H1 (cell line): ENCODE data around the gene RTN4. TPM values are rescaled to one million over a fixed set of nuclear protein-coding genes. Genes with fewer than 3 reads are reported as not detected.

Experiments used
- CTCF ChIA-PET: fragments of 300-600 bp; sonication (Branson Sonifier 250); formaldehyde crosslinking; loops from one replicate; lab custom pipeline; 2021; ENCODE audit not compliant: partially characterized antibody; lab: Charles Lee
- POLR2A ChIA-PET: fragments of 300-600 bp; sonication (Branson Sonifier 250); formaldehyde crosslinking; loops from one replicate; lab custom pipeline; 2021; ENCODE audit warnings: inconsistent platforms; ENCODE audit not compliant: partially characterized antibody; lab: Charles Lee
- DNase-seq, 2 experiments: peaks; one replicate each; pipeline versions ENCODE4 v3.0.0 to v3.0.0-alpha.2; 2010 to 2022; ENCODE audit warnings: low spot score in 2 of 2, low read depth in 1 of 2, mixed read lengths in 1 of 2
- FAIRE-seq: peaks from 2 replicates; lab custom pipeline; 2011; peaks lifted over from hg19 to GRCh38; lab: Jason Lieb, UNC
- H2AFZ ChIP-seq: 2 replicates; pipeline ENCODE4 v1.8.1; 2012; ENCODE audit warnings: low read length, inconsistent platforms
- H2AK5ac ChIP-seq: 2 replicates; pipeline ENCODE4 v1.6.1; 2013; ENCODE audit warnings: low read depth, low read length
- H2BK120ac ChIP-seq: replicated peaks from 2 replicates; pipeline ENCODE3; 2013; ENCODE audit warnings: low read depth, low read length, inconsistent platforms
- H2BK12ac ChIP-seq: 2 replicates; pipeline ENCODE4 v1.6.1; 2013; ENCODE audit warnings: low read depth, low read length
- H2BK15ac ChIP-seq: 2 replicates; pipeline ENCODE4 v1.6.1; 2013; ENCODE audit warnings: low read length
- H2BK20ac ChIP-seq: 2 replicates; pipeline ENCODE4 v1.6.1; 2013; ENCODE audit warnings: low read length
- H2BK5ac ChIP-seq: 2 replicates; pipeline ENCODE4 v1.6.1; 2013; ENCODE audit warnings: low read depth, low read length
- H3K14ac ChIP-seq: 2 replicates; pipeline ENCODE4 v1.6.1; 2013; ENCODE audit warnings: inconsistent platforms; ENCODE audit not compliant: insufficient read length
- H3K18ac ChIP-seq: 2 replicates; pipeline ENCODE4 v1.6.1; 2013; ENCODE audit warnings: low read length; ENCODE audit errors: extremely low read depth
- H3K23ac ChIP-seq: 2 replicates; pipeline ENCODE4 v1.6.1; 2013; ENCODE audit warnings: inconsistent platforms; ENCODE audit not compliant: insufficient read length
- H3K23me2 ChIP-seq: 2 replicates; pipeline ENCODE4 v1.6.1; 2013; ENCODE audit warnings: low read depth, low read length
- H3K27ac ChIP-seq: 2 replicates; pipeline ENCODE4 v1.6.1; 2011; ENCODE audit warnings: low read depth, low read length, inconsistent platforms
- H3K27me3 ChIP-seq, 4 experiments: replicated peaks in 1 of 4; 1 replicate in 1 of 4; 2 replicates in 3 of 4; pipeline versions ENCODE4 v1.6.1 to v1.8.1; 2011 to 2013; ENCODE audit warnings: low read length in 3 of 4, mild to moderate bottlenecking in 3 of 4, inconsistent platforms in 2 of 4, mixed read lengths in 2 of 4, moderate library complexity in 1 of 4; ENCODE audit not compliant: control insufficient read depth in 3 of 4, insufficient read depth in 3 of 4; ENCODE audit errors: extremely low read depth in 1 of 4
- H3K36me3 ChIP-seq, 4 experiments: 2 replicates each; pipeline versions ENCODE4 v1.6.1 to v1.8.1; 2011 to 2013; ENCODE audit warnings: mild to moderate bottlenecking in 4 of 4, low read length in 3 of 4, moderate library complexity in 2 of 4, control low read depth in 1 of 4, inconsistent platforms in 1 of 4; ENCODE audit not compliant: insufficient read depth in 4 of 4, control insufficient read depth in 2 of 4
- H3K4ac ChIP-seq: replicated peaks from 2 replicates; pipeline ENCODE3; 2013; ENCODE audit warnings: low read length, low read depth, mixed read lengths, inconsistent platforms; ENCODE audit not compliant: insufficient read length
- H3K4me1 ChIP-seq, 4 experiments: replicated peaks in 1 of 4; 1 replicate in 1 of 4; 2 replicates in 3 of 4; pipeline versions ENCODE4 v1.6.1 to v1.8.1; 2011 to 2013; ENCODE audit warnings: low read length in 3 of 4, inconsistent platforms in 2 of 4, mixed read lengths in 1 of 4; ENCODE audit not compliant: insufficient read depth in 4 of 4, control insufficient read depth in 3 of 4
- H3K4me2 ChIP-seq, 2 experiments: 2 replicates each; pipeline versions ENCODE4 v1.6.1 to v1.8.1; 2011 to 2013; ENCODE audit warnings: low read depth in 2 of 2, low read length in 2 of 2, control low read depth in 1 of 2, inconsistent platforms in 1 of 2, mild to moderate bottlenecking in 1 of 2; ENCODE audit not compliant: insufficient read depth in 1 of 2
- H3K4me3 ChIP-seq, 4 experiments: fragments of 200-600, 300-600 bp in 1 of 4; sonication (generic), shearing (Covaris generic), sonication (Bioruptor Twin) in 1 of 4; 2 replicates each; pipeline versions ENCODE4 v1.5.1 to v1.8.1; 2011 to 2016; ENCODE audit warnings: low read length in 4 of 4, low read depth in 3 of 4, control low read depth in 2 of 4, inconsistent platforms in 2 of 4, mild to moderate bottlenecking in 2 of 4, mixed read lengths in 1 of 4, moderate library complexity in 1 of 4; ENCODE audit not compliant: insufficient read depth in 2 of 4; ENCODE audit errors: extremely low read depth in 1 of 4
- H3K56ac ChIP-seq: replicated peaks from 2 replicates; pipeline ENCODE3; 2013; ENCODE audit warnings: low read depth, mild to moderate bottlenecking, mixed read lengths, low read length, inconsistent platforms; ENCODE audit not compliant: insufficient read length
- H3K79me1 ChIP-seq: 2 replicates; pipeline ENCODE4 v1.6.1; 2013; ENCODE audit warnings: low read depth, low read length, control low read depth
- H3K79me2 ChIP-seq, 2 experiments: 2 replicates each; pipeline versions ENCODE4 v1.6.1 to v1.8.1; 2012 to 2013; ENCODE audit warnings: low read length in 2 of 2, mild to moderate bottlenecking in 2 of 2, inconsistent platforms in 1 of 2; ENCODE audit not compliant: insufficient read depth in 2 of 2, control insufficient read depth in 1 of 2
- H3K9ac ChIP-seq, 4 experiments: replicated peaks in 1 of 4; 1 replicate in 1 of 4; 2 replicates in 3 of 4; pipeline versions ENCODE4 v1.6.1 to v1.8.1; 2011 to 2013; ENCODE audit warnings: low read depth in 3 of 4, low read length in 3 of 4, control low read depth in 2 of 4, mild to moderate bottlenecking in 2 of 4, moderate library complexity in 2 of 4, inconsistent platforms in 1 of 4; ENCODE audit errors: extremely low read depth in 1 of 4
- H3K9me3 ChIP-seq, 2 experiments: 2 replicates each; pipeline versions ENCODE4 v1.6.1 to v1.8.1; 2012 to 2013; ENCODE audit warnings: mild to moderate bottlenecking in 2 of 2, moderate library complexity in 2 of 2, control low read depth in 1 of 2, inconsistent platforms in 1 of 2, low read depth in 1 of 2, low read length in 1 of 2, mixed read lengths in 1 of 2; ENCODE audit not compliant: insufficient read depth in 2 of 2
- H4K20me1 ChIP-seq, 2 experiments: replicated peaks in 1 of 2; 2 replicates each; pipeline versions ENCODE3 to v1.8.1; 2011 to 2013; ENCODE audit warnings: inconsistent platforms in 2 of 2, low read length in 2 of 2, mild to moderate bottlenecking in 1 of 2; ENCODE audit not compliant: insufficient read depth in 2 of 2, control insufficient read depth in 1 of 2
- H4K5ac ChIP-seq: 2 replicates; pipeline ENCODE4 v1.6.1; 2013; ENCODE audit warnings: low read length, low read depth, mixed read lengths, inconsistent platforms; ENCODE audit not compliant: insufficient read length
- H4K8ac ChIP-seq: 2 replicates; pipeline ENCODE4 v1.8.0; 2013; ENCODE audit warnings: mild to moderate bottlenecking, moderate library complexity, low read length, inconsistent platforms; ENCODE audit not compliant: insufficient read depth; ENCODE audit errors: extremely low read depth
- H4K91ac ChIP-seq: replicated peaks from 2 replicates; pipeline ENCODE3; 2013; ENCODE audit warnings: low read length, mixed read lengths, inconsistent platforms; ENCODE audit not compliant: insufficient read length
- CBX8 ChIP-seq: fragments of 300-800, 300-1000 bp; sonication (generic); IDR thresholded peaks from 2 replicates; pipeline ENCODE4 v1.7.1; 2016; ENCODE audit warnings: low read depth, low read length, borderline replicate concordance
- EGR1 ChIP-seq: IDR thresholded peaks from 2 replicates; pipeline ENCODE4 v1.6.1; 2011; ENCODE audit warnings: low read depth, low read length, borderline replicate concordance
- EZH2 ChIP-seq: fragments of 200-600 bp; sonication (generic); IDR thresholded peaks from 2 replicates; pipeline ENCODE4 v1.7.1; 2012; ENCODE audit warnings: low read depth, mild to moderate bottlenecking, moderate library complexity, low read length, inconsistent platforms; ENCODE audit not compliant: severe bottlenecking
- FOSL1 ChIP-seq: IDR thresholded peaks from 2 replicates; pipeline ENCODE4 v1.6.1; 2011; ENCODE audit warnings: mild to moderate bottlenecking, low read depth, low read length, moderate library complexity; ENCODE audit not compliant: insufficient read depth
- JUN ChIP-seq: IDR thresholded peaks from 2 replicates; pipeline ENCODE4 v1.6.1; 2011; ENCODE audit warnings: low read depth, mild to moderate bottlenecking, improper control_type of control experiment, low read length
- MAX ChIP-seq: IDR thresholded peaks from 2 replicates; pipeline ENCODE4 v1.6.1; 2012; ENCODE audit warnings: inconsistent platforms
- PHF8 ChIP-seq: fragments of 200-600 bp; sonication (generic); conservative IDR thresholded peaks from 2 replicates; pipeline ENCODE4 v1.7.1; 2012; ENCODE audit warnings: low read depth, mild to moderate bottlenecking, inconsistent platforms, low read length, moderate library complexity
- POLR2AphosphoS5 ChIP-seq: IDR thresholded peaks from 2 replicates; pipeline ENCODE4 v1.6.1; 2011; ENCODE audit warnings: low read depth, low read length
- RFX5 ChIP-seq: IDR thresholded peaks from 2 replicates; pipeline ENCODE4 v1.6.1; 2011; ENCODE audit warnings: low read depth, low read length, improper control_type of control experiment, borderline replicate concordance
- SUZ12 ChIP-seq: fragments of 200-600 bp; sonication (generic); IDR thresholded peaks from 2 replicates; pipeline ENCODE4 v1.6.1; 2012; ENCODE audit warnings: mild to moderate bottlenecking, inconsistent platforms, low read length, moderate library complexity, mixed read lengths
- WGBS, 2 experiments: shearing (Covaris generic) in 1 of 2; methylation state at CpG; one replicate each; pipeline versions ENCODE4 v1.1.6 to v1.1.7; 2013 to 2015; ENCODE audit warnings: low lambda C conversion rate in 2 of 2, mixed read lengths in 2 of 2, inconsistent platforms in 1 of 2, low coverage in 1 of 2, missing lambda C conversion rate in 1 of 2; ENCODE audit not compliant: insufficient replicate concordance in 2 of 2, insufficient coverage in 1 of 2, insufficient read length in 1 of 2; ENCODE audit errors: extremely low coverage in 1 of 2, missing lambda C conversion rate in 1 of 2; 5-methylcytosine and 5-hydroxymethylcytosine counted together
- polyA plus RNA-seq, 7 experiments: library from polyadenylated mRNA; depleted of rRNA in 3 of 7; stranded (reverse) in 5 of 7; unstranded in 2 of 7; fragments of >200 nt in 5 of 7; fragments of 200-250 nt in 2 of 7; gene quantifications; 1 replicate in 5 of 7; 2 replicates in 1 of 7; 4 replicates in 1 of 7; pipeline versions ENCODE4 v1.2.1 to v1.2.3, GENCODE V29; 2011 to 2013; ENCODE audit warnings: missing spikeins in 2 of 7, mixed read lengths in 2 of 7
- total RNA-seq: library from RNA; stranded (reverse); fragmentation: NEBNext Ultra II Directional; extraction: Animal tissue kit (Norgen Biotek cat#: 25700); gene quantifications from 2 replicates; pipeline ENCODE4 v1.2.1, GENCODE V29; 2021

Gene RTN4
- total and polyA plus RNA-seq, 2 of the 8 experiments (the other 6 are each of a cell fraction or from before 2014, with no cell fraction given): 179 to 242 TPM

GRCh38 chr2:55001716-55002115 lies 48.5 kb downstream of the RTN4 start:
- H3K27ac ChIP-seq: no peak overlapping the region
- H2AK5ac ChIP-seq: no peak overlapping the region
- no peak overlapping the region for H3K4ac ChIP-seq
- no peaks in the 10 kb centered on the region for H3K9me3 ChIP-seq
- H2AFZ ChIP-seq: no peak overlapping the region
- no peak overlapping the region for H4K91ac ChIP-seq
- H3K18ac ChIP-seq: no peak overlapping the region
- 58% methylated on average over 2 of the region's 2 CpGs; no CpG with 5 or more reads in 1 of the 2 experiments for WGBS, 2 experiments
- H2BK15ac ChIP-seq: no peak overlapping the region
- no peak overlapping the region for H3K4me2 ChIP-seq
- no peak overlapping the region for H2BK20ac ChIP-seq
- H3K4me1 ChIP-seq: peaks cover 0 to 6% (median 0%) of the 10 kb centered on the region in 4 experiments; a peak in 2 of 7 replicates
- no peaks in the 10 kb centered on the region; the same call in 1 of the 2 replicates for H3K23me2 ChIP-seq
- H4K5ac ChIP-seq: no peak overlapping the region
- H2BK5ac ChIP-seq: no peak overlapping the region
- no peaks in the 10 kb centered on the region for H3K27me3 ChIP-seq
- no peak overlapping the region for H3K14ac ChIP-seq
- peaks cover under 1 to 100% of the 10 kb centered on the region in 2 experiments; a peak in 3 of 4 replicates for H3K79me2 ChIP-seq
- ChIA-PET POLR2A (interaction anchor here (1.6 kb wide), 1 partner anchor 22 kb away, joined by 3 read pairs; no protein-coding TSS in a partner anchor), CTCF (interaction anchor here (0.6 to 1.5 kb wide), 2 partner anchors 12 to 104 kb away, joined by 5 to 8 read pairs; no protein-coding TSS in a partner anchor)
- no peak for FAIRE-seq
- peaks cover 7% of the 10 kb centered on the region in 2 experiments for H4K20me1 ChIP-seq
- H2BK12ac ChIP-seq: no peak overlapping the region
- no peaks in the 10 kb centered on the region for H3K79me1 ChIP-seq
- no peak overlapping the region for H3K4me3 ChIP-seq
- DNase-seq: no peak
- no peak overlapping the region for H2BK120ac ChIP-seq
- no peak overlapping the region for H4K8ac ChIP-seq
- no peaks in the 10 kb centered on the region for H3K36me3 ChIP-seq
- no peak overlapping the region for H3K23ac ChIP-seq
- H3K56ac ChIP-seq: no peak overlapping the region
- H3K9ac ChIP-seq: no peak overlapping the region
- no peak for TF ChIP-seq POLR2AphosphoS5
- no peak for TF ChIP-seq FOSL1
- no peak for TF ChIP-seq SUZ12
- no peak for TF ChIP-seq PHF8
- TF ChIP-seq EZH2: no peak
- no peak for TF ChIP-seq MAX
- no peak for TF ChIP-seq RFX5
- no peak for TF ChIP-seq JUN
- TF ChIP-seq EGR1: no peak
- TF ChIP-seq CBX8: no peak
